Mammary epithelial cell (primary cell): Measurements from ENCODE around the gene DTNBP1.

Experiments used
- EZH2 ChIP-seq: IDR thresholded peaks from 2 replicates; pipeline ENCODE4 v1.6.1; 2012; ENCODE audit warnings: low read length, inconsistent platforms, borderline replicate concordance
- TF ChIP-seq, protein P1 (sequence below), 2 donors: IDR thresholded peaks in 1 of 2; conservative IDR thresholded peaks in 1 of 2; 2 replicates each; pipeline ENCODE4 v1.5.1; 2011 to 2012; ENCODE audit warnings: inconsistent platforms in 2 of 2, low read length in 2 of 2, mild to moderate bottlenecking in 2 of 2, control low read depth in 1 of 2, low read depth in 1 of 2; ENCODE audit not compliant: insufficient read depth in 1 of 2; ENCODE audit errors: extremely low read depth in 1 of 2

- TF ChIP-seq, protein P1, sequence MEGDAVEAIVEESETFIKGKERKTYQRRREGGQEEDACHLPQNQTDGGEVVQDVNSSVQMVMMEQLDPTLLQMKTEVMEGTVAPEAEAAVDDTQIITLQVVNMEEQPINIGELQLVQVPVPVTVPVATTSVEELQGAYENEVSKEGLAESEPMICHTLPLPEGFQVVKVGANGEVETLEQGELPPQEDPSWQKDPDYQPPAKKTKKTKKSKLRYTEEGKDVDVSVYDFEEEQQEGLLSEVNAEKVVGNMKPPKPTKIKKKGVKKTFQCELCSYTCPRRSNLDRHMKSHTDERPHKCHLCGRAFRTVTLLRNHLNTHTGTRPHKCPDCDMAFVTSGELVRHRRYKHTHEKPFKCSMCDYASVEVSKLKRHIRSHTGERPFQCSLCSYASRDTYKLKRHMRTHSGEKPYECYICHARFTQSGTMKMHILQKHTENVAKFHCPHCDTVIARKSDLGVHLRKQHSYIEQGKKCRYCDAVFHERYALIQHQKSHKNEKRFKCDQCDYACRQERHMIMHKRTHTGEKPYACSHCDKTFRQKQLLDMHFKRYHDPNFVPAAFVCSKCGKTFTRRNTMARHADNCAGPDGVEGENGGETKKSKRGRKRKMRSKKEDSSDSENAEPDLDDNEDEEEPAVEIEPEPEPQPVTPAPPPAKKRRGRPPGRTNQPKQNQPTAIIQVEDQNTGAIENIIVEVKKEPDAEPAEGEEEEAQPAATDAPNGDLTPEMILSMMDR (conservative IDR thresholded peaks at IDR 0.05 in 1 of 2, IDR thresholded peaks at IDR 0.05 in 1 of 2; ENCODE audit: extremely low read depth in 1 of 2, insufficient read depth in 1 of 2, low read depth in 1 of 2, low read length in 2 of 2), result no peak
- TF ChIP-seq EZH2, result no peak
Measured at GRCh38 chr6:15491986-15492269, 170.9 kb downstream of the DTNBP1 start.
